Neutrophil (primary cell): Measurements from ENCODE around the gene ERN1.

Experiments used
- H3K27ac ChIP-seq: fragments of 200-600 bp; sonication (generic); 2 replicates; pipeline ENCODE4 v1.5.1; 2016; ENCODE audit warnings: mild to moderate bottlenecking, moderate library complexity
- H3K27me3 ChIP-seq: fragments of 200-600 bp; sonication (generic); 2 replicates; pipeline ENCODE4 v1.6.0; 2016; ENCODE audit warnings: mild to moderate bottlenecking
- H3K36me3 ChIP-seq: fragments of 200-600 bp; sonication (generic); 2 replicates; pipeline ENCODE4 v1.5.1; 2017
- H3K4me1 ChIP-seq, 2 experiments: fragments of 200-600 bp in 1 of 2; sonication (generic) in 1 of 2; 1 replicate in 1 of 2; 2 replicates in 1 of 2; pipeline versions ENCODE4 v1.5.1 to v1.6.1; 2013 to 2016; ENCODE audit warnings: low read depth in 1 of 2, low read length in 1 of 2, mild to moderate bottlenecking in 1 of 2, moderate library complexity in 1 of 2; ENCODE audit not compliant: control insufficient read depth in 1 of 2, insufficient read depth in 1 of 2
- H3K4me3 ChIP-seq, 2 experiments: fragments of 200-600 bp in 1 of 2; sonication (generic) in 1 of 2; 1 replicate in 1 of 2; 2 replicates in 1 of 2; pipeline ENCODE4 v1.5.1; 2013 to 2016; ENCODE audit warnings: low read depth in 1 of 2, low read length in 1 of 2, mild to moderate bottlenecking in 1 of 2, moderate library complexity in 1 of 2
- H3K9me3 ChIP-seq: fragments of 200-600 bp; sonication (generic); 2 replicates; pipeline ENCODE4 v1.5.1; 2016
- CTCF ChIP-seq: fragments of 200-600 bp; sonication (generic); IDR thresholded peaks from 2 replicates; pipeline ENCODE4 v1.5.1; 2016; ENCODE audit warnings: antibody characterized with exemption

ERN1 gene

GRCh38 chr17:64051153-64051552 is 78.8 kb downstream of the ERN1 start:
- Histone ChIP-seq H3K27ac (no peak overlapping the region), H3K9me3 (no peaks in the 10 kb centered on the region), H3K4me1 (no peaks in the 10 kb centered on the region), H3K27me3 (no peaks in the 10 kb centered on the region), H3K4me3 (no peak overlapping the region), H3K36me3 (peaks cover 100% of the 10 kb centered on the region)
- no peak for TF ChIP-seq CTCF

- Histone ChIP-seq H3K4me1 (no peaks in the 10 kb centered on the region), H3K4me3 (no peak overlapping the region), H3K36me3 (peaks cover 100% of the 10 kb centered on the region), H3K9me3 (no peaks in the 10 kb centered on the region), H3K27ac (no peak overlapping the region), H3K27me3 (no peaks in the 10 kb centered on the region)
- TF ChIP-seq CTCF: no peak
These were observed 81.1 kb downstream of the ERN1 start for GRCh38 chr17:64048805-64049204.

- no peak for TF ChIP-seq CTCF
- H3K36me3 ChIP-seq: peaks cover 96% of the 10 kb centered on the region
These were observed 84.8 kb downstream of the ERN1 start for GRCh38 chr17:64045176-64045575.

GRCh38 chr17:64042700-64043485 is 87.1 kb downstream of the ERN1 start:
- no peaks in the 10 kb centered on the region for H3K4me1 ChIP-seq
- H3K36me3 ChIP-seq: peaks cover 86% of the 10 kb centered on the region
- H3K4me3 ChIP-seq: no peak overlapping the region
- H3K27ac ChIP-seq: no peak overlapping the region
- no peaks in the 10 kb centered on the region for H3K27me3 ChIP-seq
- no peak for TF ChIP-seq CTCF
- H3K9me3 ChIP-seq: no peaks in the 10 kb centered on the region

More at GRCh38 chr17:64045176-64045575, 84.8 kb downstream of the ERN1 start:
- H3K27me3 ChIP-seq: no peaks in the 10 kb centered on the region
- H3K27ac ChIP-seq: no peak overlapping the region
- H3K9me3 ChIP-seq: no peaks in the 10 kb centered on the region
- no peaks in the 10 kb centered on the region for H3K4me1 ChIP-seq
- H3K4me3 ChIP-seq: no peak overlapping the region

GRCh38 chr17:64041912-64042311 is 88.0 kb downstream of the ERN1 start:
- H3K36me3 ChIP-seq: peaks cover 77% of the 10 kb centered on the region
- no peaks in the 10 kb centered on the region for H3K27me3 ChIP-seq
- TF ChIP-seq CTCF: no peak
- no peaks in the 10 kb centered on the region for H3K9me3 ChIP-seq
- no peaks in the 10 kb centered on the region for H3K4me1 ChIP-seq
- no peak overlapping the region for H3K27ac ChIP-seq
- no peak overlapping the region for H3K4me3 ChIP-seq
